Sigmoid colon (tissue), 7 donors: Measurements from ENCODE around the gene CTSL. TPM values are rescaled to one million over a fixed set of nuclear protein-coding genes. Genes with fewer than 3 reads are reported as not detected.
"Not testable (repeated sequence)": the region's sequence is repeated elsewhere in the genome, so short reads cannot be mapped to it uniquely, and the experiment has no call there.

Experiments used
- DNase-seq: peaks from one replicate; pipeline ENCODE4 v3.0.0-alpha.2; 2019
- H3K27ac ChIP-seq, 4 donors: fragments of 200-600 bp; sonication (generic); one replicate each; pipeline ENCODE4 v1.5.1; 2016 to 2019; ENCODE audit warnings: mild to moderate bottlenecking in 1 of 4
- H3K27me3 ChIP-seq, 3 donors: fragments of 200-600 bp; sonication (generic); one replicate each; pipeline ENCODE4 v1.5.1; 2019; ENCODE audit warnings: mild to moderate bottlenecking in 1 of 3
- H3K36me3 ChIP-seq, 4 donors: fragments of 200-600 bp; sonication (generic); one replicate each; pipeline ENCODE4 v1.5.1; 2016 to 2019
- H3K4me1 ChIP-seq, 4 donors: fragments of 200-600 bp; sonication (generic); one replicate each; pipeline ENCODE4 v1.5.1; 2017 to 2019
- H3K4me3 ChIP-seq, 4 donors: fragments of 200-600 bp; sonication (generic); one replicate each; pipeline ENCODE4 v1.5.1; 2017 to 2019; ENCODE audit warnings: mild to moderate bottlenecking in 2 of 4, moderate library complexity in 1 of 4
- H3K9me3 ChIP-seq, 4 donors: fragments of 200-600 bp in 3 of 4; sonication (generic) in 3 of 4; one replicate each; pipeline versions ENCODE4 v1.5.1 to v1.6.1; 2013 to 2019
- CTCF ChIP-seq, 4 experiments: fragments of 450-650 bp in 3 of 4; fragments of 200-600 bp in 1 of 4; IDR thresholded peaks; one replicate each; pipeline ENCODE4 v1.5.1; 2016 to 2019; ENCODE audit warnings: antibody characterized with exemption in 4 of 4, mild to moderate bottlenecking in 3 of 4, moderate library complexity in 2 of 4
- EP300 ChIP-seq, 4 donors: sonication (generic); formaldehyde crosslinking; IDR thresholded peaks; one replicate each; pipeline ENCODE4 v1.6.1; 2017; ENCODE audit warnings: antibody characterized with exemption in 4 of 4
- POLR2A ChIP-seq, 2 donors: fragments of 450-650 bp; IDR thresholded peaks; one replicate each; pipeline ENCODE4 v1.6.1; 2016; ENCODE audit warnings: antibody characterized with exemption in 2 of 2, mild to moderate bottlenecking in 2 of 2, moderate library complexity in 2 of 2
- POLR2AphosphoS5 ChIP-seq, 4 donors: sonication (generic); formaldehyde crosslinking; IDR thresholded peaks; one replicate each; pipeline ENCODE4 v1.6.1; 2017; ENCODE audit warnings: antibody characterized with exemption in 4 of 4
- WGBS, 2 donors: extraction: QIAGEN DNeasy Blood & Tissue Kit; methylation state at CpG; one replicate each; pipeline ENCODE4 v1.1.7; 2013; 5-methylcytosine and 5-hydroxymethylcytosine counted together
- intact Hi-C: fragments of 100-400 bp; cut with DNase I; formaldehyde crosslinking; loops from one replicate; pipeline ENCODE4 v1.15.1; 2023
- polyA plus RNA-seq, 3 donors: library from polyadenylated mRNA; stranded (reverse); fragments of 200-250 nt; gene quantifications; one replicate each; pipeline ENCODE4 v1.2.3, GENCODE V29; 2013
- total RNA-seq, 4 donors: library from RNA; depleted of rRNA; stranded (reverse); fragments of >200 nt; gene quantifications; one replicate each; pipeline ENCODE4 v1.1.0, GENCODE V29; 2016
- donor health status: healthy with polysubstance abuse.
- donor health status: Bipolar disorder and iron deficiency.
- donor health status: healthy.

CTSL gene
- total and polyA plus RNA-seq, 7 donors = 35.4 to 179 (median 107) TPM

- no peaks in the 10 kb centered on the region for H3K36me3 ChIP-seq
- 59 to 68% methylated on average over 3 of the region's 3 CpGs for WGBS, 2 donors
- no peaks in the 10 kb centered on the region for H3K4me1 ChIP-seq
- DNase-seq = no peak
- TF ChIP-seq POLR2AphosphoS5 (IDR thresholded peaks at IDR 0.05) (no peak), EP300 (IDR thresholded peaks at IDR 0.05) (no peak), POLR2A (IDR thresholded peaks at IDR 0.05) (no peak)
- peaks cover 0 to 8% (median 0%) of the 10 kb centered on the region in 4 donors for H3K9me3 ChIP-seq
- intact Hi-C loops = no loop called here
- no peaks in the 10 kb centered on the region for H3K27me3 ChIP-seq
- H3K27ac ChIP-seq = no peak overlapping the region
- no peak overlapping the region for H3K4me3 ChIP-seq
Observed at GRCh38 chr9:87740209-87740608, 14.3 kb downstream of the CTSL start.

- Histone ChIP-seq H3K27me3 (no peaks in the 10 kb centered on the region), H3K36me3 (no peaks in the 10 kb centered on the region), H3K9me3 (peaks cover 0 to 8% (median 0%) of the 10 kb centered on the region in 4 donors), H3K4me3 (no peak overlapping the region), H3K4me1 (no peaks in the 10 kb centered on the region), H3K27ac (no peak overlapping the region)
- TF ChIP-seq CTCF (IDR thresholded peaks at IDR 0.05) (no peak), EP300 (IDR thresholded peaks at IDR 0.05) (no peak), POLR2A (IDR thresholded peaks at IDR 0.05) (no peak), POLR2AphosphoS5 (IDR thresholded peaks at IDR 0.05) (no peak)
- DNase-seq = no peak
- intact Hi-C loops = no loop called here
- 47 to 66% methylated on average over 4 of the region's 4 CpGs for WGBS, 2 donors
Observed at GRCh38 chr9:87741326-87741725, 15.4 kb downstream of the CTSL start.

GRCh38 chr9:87741891-87742290, 16.0 kb downstream of the CTSL start:
- no peak for TF ChIP-seq CTCF (IDR thresholded peaks at IDR 0.05)
- TF ChIP-seq POLR2A (IDR thresholded peaks at IDR 0.05) = no peak
- no peak for TF ChIP-seq POLR2AphosphoS5 (IDR thresholded peaks at IDR 0.05)
- no peak for TF ChIP-seq EP300 (IDR thresholded peaks at IDR 0.05)
- peaks cover 0 to 8% (median 0%) of the 10 kb centered on the region in 4 donors for H3K9me3 ChIP-seq

GRCh38 chr9:87742813-87743428, 17.0 kb downstream of the CTSL start:
- WGBS, 2 donors = 76 to 88% methylated on average over 3 of the region's 3 CpGs
- no peaks in the 10 kb centered on the region for H3K27me3 ChIP-seq
- no peaks in the 10 kb centered on the region for H3K4me1 ChIP-seq
- peaks cover 0 to 8% (median 0%) of the 10 kb centered on the region in 4 donors for H3K9me3 ChIP-seq
- intact Hi-C loops = no loop called here
- H3K4me3 ChIP-seq = no peak overlapping the region
- TF ChIP-seq CTCF (IDR thresholded peaks at IDR 0.05) (no peak), POLR2AphosphoS5 (IDR thresholded peaks at IDR 0.05) (no peak), EP300 (IDR thresholded peaks at IDR 0.05) (no peak), POLR2A (IDR thresholded peaks at IDR 0.05) (no peak)
- DNase-seq = no peak
- H3K27ac ChIP-seq = no peak overlapping the region
- H3K36me3 ChIP-seq = no peaks in the 10 kb centered on the region

More at GRCh38 chr9:87741891-87742290, 16.0 kb downstream of the CTSL start:
- H3K4me3 ChIP-seq = no peak overlapping the region
- no peak overlapping the region for H3K27ac ChIP-seq
- no peaks in the 10 kb centered on the region for H3K36me3 ChIP-seq
- no peak for DNase-seq
- 26 to 28% methylated on average over 5 of the region's 5 CpGs for WGBS, 2 donors
- intact Hi-C loops = no loop called here
- H3K4me1 ChIP-seq = no peaks in the 10 kb centered on the region
- H3K27me3 ChIP-seq = no peaks in the 10 kb centered on the region

GRCh38 chr9:87744247-87744646, 18.3 kb downstream of the CTSL start:
- WGBS, 2 donors = 89 to 92% methylated on average over 5 of the region's 7 CpGs

GRCh38 chr9:87746186-87746585, 20.3 kb downstream of the CTSL start:
- no peak overlapping the region for H3K27ac ChIP-seq
- H3K4me3 ChIP-seq = no peak overlapping the region
- no peaks in the 10 kb centered on the region for H3K4me1 ChIP-seq
- TF ChIP-seq POLR2AphosphoS5 (IDR thresholded peaks at IDR 0.05) (no peak), CTCF (IDR thresholded peaks at IDR 0.05) (no peak), POLR2A (IDR thresholded peaks at IDR 0.05) (no peak), EP300 (IDR thresholded peaks at IDR 0.05) (no peak)
- H3K27me3 ChIP-seq = no peaks in the 10 kb centered on the region
- no peaks in the 10 kb centered on the region for H3K36me3 ChIP-seq
- H3K9me3 ChIP-seq = peaks cover 0 to 8% (median 0%) of the 10 kb centered on the region in 4 donors
- no peak for DNase-seq
- intact Hi-C loops = no loop called here
- 51 to 67% methylated on average over 4 of the region's 4 CpGs for WGBS, 2 donors

More at GRCh38 chr9:87744247-87744646, 18.3 kb downstream of the CTSL start:
- H3K4me1 ChIP-seq, H3K27ac ChIP-seq, DNase-seq, H3K36me3 ChIP-seq, intact Hi-C loops, H3K27me3 ChIP-seq, H3K9me3 ChIP-seq, H3K4me3 ChIP-seq: not testable (repeated sequence)
